HG02852 (cell line): Measurements from ENCODE around the gene CRACDL.

Experiments used
- ATAC-seq: cut with Tn5 transposase; IDR thresholded peaks from one replicate; pipeline ENCODE4 v1.9.1; 2021; ENCODE audit warnings: mild to moderate bottlenecking, moderate library complexity; ENCODE audit not compliant: unreplicated experiment

Gene CRACDL

GRCh38 chr2:98782570-98782969 lies 153.5 kb downstream of the CRACDL start:
- ATAC-seq = no peak

- ATAC-seq = no peak
Measured at GRCh38 chr2:98781822-98782221, 154.2 kb downstream of the CRACDL start.

GRCh38 chr2:98778741-98779483 lies 157.1 kb downstream of the CRACDL start:
- no peak for ATAC-seq

- ATAC-seq = no peak
Measured at GRCh38 chr2:98778151-98778550, 157.9 kb downstream of the CRACDL start.

- ATAC-seq = no peak
Measured at GRCh38 chr2:98777710-98778109, 158.3 kb downstream of the CRACDL start.

- ATAC-seq = no peak
Measured at GRCh38 chr2:98777076-98777475, 158.9 kb downstream of the CRACDL start.

GRCh38 chr2:98776136-98776535 lies 159.9 kb downstream of the CRACDL start:
- no peak for ATAC-seq

- no peak for ATAC-seq
Measured at GRCh38 chr2:98775146-98775986, 160.7 kb downstream of the CRACDL start.

GRCh38 chr2:98773907-98774306 lies 162.1 kb downstream of the CRACDL start:
- ATAC-seq = no peak

- ATAC-seq = no peak
Measured at GRCh38 chr2:98773169-98773568, 162.9 kb downstream of the CRACDL start.

- no peak for ATAC-seq
Measured at GRCh38 chr2:98772536-98772935, 163.5 kb downstream of the CRACDL start.

GRCh38 chr2:98771721-98772524 lies 164.1 kb downstream of the CRACDL start:
- peak; percentile 59 for ATAC-seq

- no peak for ATAC-seq
Measured at GRCh38 chr2:98771264-98771663, 164.8 kb downstream of the CRACDL start.

GRCh38 chr2:98769784-98770183 lies 166.2 kb downstream of the CRACDL start:
- ATAC-seq = no peak

GRCh38 chr2:98769114-98769476 lies 166.9 kb downstream of the CRACDL start:
- ATAC-seq = no peak

- no peak for ATAC-seq
Measured at GRCh38 chr2:98768384-98769113, 167.5 kb downstream of the CRACDL start.

GRCh38 chr2:98764499-98764898 lies 171.5 kb downstream of the CRACDL start:
- no peak for ATAC-seq

GRCh38 chr2:98763209-98763951 lies 172.6 kb downstream of the CRACDL start:
- ATAC-seq = no peak

- ATAC-seq = no peak
Measured at GRCh38 chr2:98761909-98762308, 174.1 kb downstream of the CRACDL start.

- no peak for ATAC-seq
Measured at GRCh38 chr2:98761267-98761781, 174.7 kb downstream of the CRACDL start.
